ENCODE measurements around the gene C10orf62. TPM values are rescaled to one million over a fixed set of nuclear protein-coding genes. Genes with fewer than 3 reads are reported as not detected.
"Not testable (repeated sequence)": the region's sequence is repeated elsewhere in the genome, so short reads cannot be mapped to it uniquely, and the experiment has no call there.

C10orf62 gene
- total RNA-seq, 4 donors from 2014 or later, result 0.41 to 0.55 TPM; not detected in 2

- Histone ChIP-seq H3K4me3 (no peak overlapping the region), H3K4me1 (peaks cover 32 to 40% of the 10 kb centered on the region in 2 donors), H3K36me3 (no peaks in the 10 kb centered on the region), H3K9me3 (no peaks in the 10 kb centered on the region), H3K27me3 (no peaks in the 10 kb centered on the region), H3K27ac (peak overlapping the region in 3 of 4 donors; percentile 30 to 42 (median 35))
- in situ Hi-C loops (cut with MboI; ENCODE audit: low sequenced_read_pairs in 4 of 4), result loop anchor here (5.0 to 10.0 kb wide), 3 partner anchors 89 to 99 kb away; no protein-coding TSS in a partner anchor
- TF ChIP-seq CTCF (IDR thresholded peaks at IDR 0.05 in 4 of 5, conservative IDR thresholded peaks at IDR 0.05 in 1 of 5) (peak; percentile 65 to 86 (median 82)), POLR2A (IDR thresholded peaks at IDR 0.05) (no peak)
- ATAC-seq (peak; percentile 90 to 94), DNase-seq (peak; percentile 60 to 79)
- intact Hi-C loops (cut with DNase I; ENCODE audit: low total_unique reads), result loop anchor here (1.0 to 5.0 kb wide), 2 partner anchors 90 to 146 kb away; no protein-coding TSS in a partner anchor
Observed at GRCh38 chr10:97553575-97554031, 35.9 kb upstream of the C10orf62 start.

- H3K4me3 ChIP-seq, ATAC-seq, H3K36me3 ChIP-seq, DNase-seq, H3K27me3 ChIP-seq, H3K9me3 ChIP-seq: not testable (repeated sequence)
- Histone ChIP-seq H3K27ac (peak overlapping the region in 1 of 4 donors; percentile 18), H3K4me1 (peaks cover 25 to 34% of the 10 kb centered on the region in 2 donors)
- intact Hi-C loops (cut with DNase I; ENCODE audit: low total_unique reads) (loop anchor here (5.0 kb wide), 1 partner anchor 147 kb away; no protein-coding TSS in a partner anchor), in situ Hi-C loops (cut with MboI; ENCODE audit: low sequenced_read_pairs in 4 of 4) (loop anchor here (5.0 to 10.0 kb wide), 3 partner anchors 90 to 100 kb away; no protein-coding TSS in a partner anchor)
Observed at GRCh38 chr10:97554336-97554735, 35.2 kb upstream of the C10orf62 start.

- DNase-seq; H3K36me3 ChIP-seq; intact Hi-C loops (cut with DNase I; ENCODE audit: low total_unique reads); ATAC-seq; H3K27me3 ChIP-seq; H3K9me3 ChIP-seq; H3K4me3 ChIP-seq: not testable (repeated sequence)
- Histone ChIP-seq H3K4me1 (peaks cover 21 to 33% of the 10 kb centered on the region in 2 donors), H3K27ac (peak overlapping the region in 1 of 4 donors; percentile 42)
- in situ Hi-C loops (cut with MboI; ENCODE audit: low sequenced_read_pairs in 4 of 4), result loop anchor here in 3 of 4 donors (10.0 kb wide), 2 partner anchors 91 to 101 kb away; no protein-coding TSS in a partner anchor
Observed at GRCh38 chr10:97555541-97555940, 34.0 kb upstream of the C10orf62 start.

GRCh38 chr10:97560731-97561381 lies 28.7 kb upstream of the C10orf62 start:
- intact Hi-C loops (cut with DNase I; ENCODE audit: low total_unique reads); H3K9me3 ChIP-seq; H3K36me3 ChIP-seq; in situ Hi-C loops (cut with MboI; ENCODE audit: low sequenced_read_pairs in 4 of 4); H3K27me3 ChIP-seq: not testable (repeated sequence)
- peak overlapping the region; percentile 62 to 80 (median 73) for H3K27ac ChIP-seq
- DNase-seq, result peak; percentile 54 to 81
- peaks cover 18% of the 10 kb centered on the region in 2 donors for H3K4me1 ChIP-seq
- peak overlapping the region; percentile 20 to 48 (median 30) for H3K4me3 ChIP-seq
- peak; percentile 89 to 98 for ATAC-seq

GRCh38 chr10:97561386-97562077 lies 28.0 kb upstream of the C10orf62 start:
- in situ Hi-C loops (cut with MboI; ENCODE audit: low sequenced_read_pairs in 4 of 4), result not testable (repeated sequence)

GRCh38 chr10:97562329-97562728 lies 27.2 kb upstream of the C10orf62 start:
- H3K27me3 ChIP-seq; H3K36me3 ChIP-seq; ATAC-seq; in situ Hi-C loops (cut with MboI; ENCODE audit: low sequenced_read_pairs in 4 of 4); H3K9me3 ChIP-seq; H3K27ac ChIP-seq; DNase-seq; H3K4me3 ChIP-seq; intact Hi-C loops (cut with DNase I; ENCODE audit: low total_unique reads): not testable (repeated sequence)
- peaks cover 18% of the 10 kb centered on the region in 2 donors for H3K4me1 ChIP-seq

More at GRCh38 chr10:97561386-97562077, 28.0 kb upstream of the C10orf62 start:
- H3K27me3 ChIP-seq; DNase-seq; intact Hi-C loops (cut with DNase I; ENCODE audit: low total_unique reads); H3K9me3 ChIP-seq; ATAC-seq; H3K36me3 ChIP-seq: not testable (repeated sequence)
- Histone ChIP-seq H3K4me3 (peak overlapping the region in 2 of 4 donors; percentile 28 to 48), H3K27ac (peak overlapping the region; percentile 62 to 80 (median 73)), H3K4me1 (peaks cover 18% of the 10 kb centered on the region in 2 donors)

- ATAC-seq (no peak), DNase-seq (no peak)
- TF ChIP-seq POLR2A (IDR thresholded peaks at IDR 0.05) (no peak), CTCF (IDR thresholded peaks at IDR 0.05 in 4 of 5, conservative IDR thresholded peaks at IDR 0.05 in 1 of 5) (no peak)
- intact Hi-C loops (cut with DNase I; ENCODE audit: low total_unique reads) (no loop called here), in situ Hi-C loops (cut with MboI; ENCODE audit: low sequenced_read_pairs in 4 of 4) (no loop called here)
- Histone ChIP-seq H3K4me1 (peaks cover 18% of the 10 kb centered on the region in 2 donors), H3K27me3 (no peaks in the 10 kb centered on the region), H3K36me3 (no peaks in the 10 kb centered on the region), H3K27ac (no peak overlapping the region), H3K4me3 (no peak overlapping the region), H3K9me3 (no peaks in the 10 kb centered on the region)
Observed at GRCh38 chr10:97563337-97563736, 26.2 kb upstream of the C10orf62 start.
